SKM-1 (cell line): ENCODE measurements around the gene ENTHD1.

Experiments used
- DNase-seq: peaks from one replicate; lab custom pipeline; 2025; ENCODE audit not compliant: unreplicated experiment; lab: John Stamatoyannopoulos, UW

ENTHD1 gene

GRCh38 chr22:39717099-39717498 lies 176.5 kb downstream of the ENTHD1 start:
- DNase-seq, result no peak

DNA sequence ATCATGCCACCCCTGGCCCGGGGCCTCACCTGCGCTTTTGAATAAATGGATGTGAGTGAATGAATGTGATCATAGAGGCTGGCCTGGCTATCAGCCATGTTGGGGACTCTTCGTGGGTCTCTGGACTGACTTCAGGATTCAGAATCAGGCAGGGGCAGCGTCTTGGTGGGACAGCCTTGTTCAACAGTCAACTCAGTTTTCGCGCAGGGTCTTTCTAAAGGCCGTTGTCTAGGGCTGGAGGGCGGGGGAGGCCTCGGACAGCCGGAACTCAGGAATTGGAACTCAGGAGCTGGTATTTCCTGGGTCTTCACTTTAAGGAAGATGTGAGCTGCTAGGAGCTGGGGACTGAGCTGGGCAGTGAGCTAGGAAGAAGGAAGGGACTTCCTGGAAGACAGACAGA lies 177.0 kb downstream of the ENTHD1 start:
- DNase-seq, result no peak

DNA sequence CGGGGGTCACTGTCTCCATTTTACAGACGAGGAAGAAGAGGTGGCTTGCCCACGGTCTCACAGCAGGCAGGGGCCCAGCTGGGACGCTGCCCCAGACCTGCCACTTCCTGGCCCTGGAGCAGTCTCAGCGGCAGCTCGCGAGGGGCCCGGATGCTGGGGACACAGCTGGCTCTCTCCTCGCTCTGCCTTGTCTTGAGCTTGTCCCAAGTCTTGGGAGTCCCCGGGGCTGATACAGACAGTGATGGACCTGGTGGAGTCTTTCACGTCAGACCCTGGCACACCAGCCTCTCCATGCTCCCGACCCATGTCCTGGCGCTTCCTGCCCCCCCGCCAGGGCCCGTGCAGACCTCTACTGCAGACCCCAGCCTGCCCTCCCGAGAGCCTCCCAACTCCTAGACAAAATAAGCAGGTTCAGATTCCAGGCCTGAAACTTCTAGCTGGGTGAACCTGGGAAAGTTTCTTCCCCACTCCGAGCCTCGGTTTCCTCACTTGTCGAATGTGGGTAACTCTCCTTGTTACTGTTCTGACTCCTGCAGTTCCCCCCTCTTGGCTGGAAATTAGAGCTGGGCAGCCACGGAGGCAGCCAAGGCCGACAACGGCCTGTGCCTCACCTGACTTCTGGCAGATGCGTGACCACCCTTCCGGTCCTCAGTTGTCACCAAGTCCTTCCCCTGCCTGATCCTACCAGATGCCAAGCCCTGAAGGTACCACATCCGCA lies 177.6 kb downstream of the ENTHD1 start:
- no peak for DNase-seq

GRCh38 chr22:39714321-39714720 lies 179.2 kb downstream of the ENTHD1 start:
- DNase-seq, result no peak

DNA sequence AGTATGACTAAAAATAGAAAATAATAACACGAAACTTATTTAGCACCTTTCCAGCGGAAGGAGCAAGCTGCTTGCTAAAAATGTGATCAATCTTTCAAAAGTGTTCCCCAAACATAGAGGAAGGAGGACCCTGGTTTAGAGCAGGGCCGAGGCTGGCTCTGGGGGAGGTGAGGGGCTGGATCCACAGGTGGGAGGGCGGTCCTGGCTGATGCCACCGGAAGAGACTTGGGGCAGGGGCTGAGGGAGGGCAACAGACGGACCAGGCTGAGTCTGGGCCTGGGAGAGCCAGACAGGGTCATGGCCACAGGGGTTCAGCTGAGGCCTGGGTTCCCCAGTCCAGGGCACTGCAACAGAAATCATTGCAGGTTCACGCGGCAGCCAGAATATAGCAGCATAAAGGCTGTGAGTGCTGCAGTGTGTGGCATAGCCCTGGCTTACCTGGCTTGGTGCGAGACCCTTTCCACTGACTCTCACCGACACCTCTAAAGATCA lies 179.7 kb downstream of the ENTHD1 start:
- DNase-seq, result no peak

DNA sequence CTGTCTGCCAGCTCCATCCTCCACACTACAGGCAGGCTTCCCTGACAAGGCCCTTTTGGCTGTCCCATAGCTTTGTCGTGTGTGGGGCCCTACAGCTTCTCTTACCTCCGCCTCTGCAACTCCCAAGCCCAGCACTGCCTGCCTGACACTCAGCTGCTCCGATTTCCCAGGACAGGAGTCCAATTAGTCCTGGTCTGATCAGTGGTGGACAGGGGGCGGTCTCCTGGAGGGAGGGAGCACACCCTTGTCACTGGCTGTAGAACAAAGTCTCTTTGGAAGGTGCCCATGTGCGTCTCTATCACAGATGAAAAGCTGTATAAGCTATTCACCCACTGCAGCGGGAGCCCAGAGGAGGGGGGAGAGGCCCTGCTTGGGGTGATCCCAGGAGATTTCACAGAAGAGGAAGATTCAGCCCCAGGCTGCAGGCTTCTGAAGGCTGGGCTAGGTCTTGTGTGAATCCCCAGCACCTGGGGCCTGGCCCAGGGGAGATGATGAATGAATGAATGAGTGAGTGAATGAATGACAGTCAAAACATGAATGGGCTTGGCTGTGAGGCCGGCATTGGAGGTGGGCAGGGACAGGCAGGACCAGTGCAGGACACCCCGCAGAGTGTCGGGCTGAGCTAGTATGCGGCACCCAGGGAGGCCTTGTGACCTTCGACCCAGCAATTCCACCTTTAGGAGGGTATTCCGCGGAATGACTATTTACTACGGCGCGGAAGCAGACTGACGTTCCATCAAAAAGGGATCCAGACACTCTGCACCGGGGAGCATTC lies 180.6 kb downstream of the ENTHD1 start:
- no peak for DNase-seq

GRCh38 chr22:39712081-39712480 lies 181.5 kb downstream of the ENTHD1 start:
- DNase-seq, result no peak

GRCh38 chr22:39710380-39711150 lies 183.0 kb downstream of the ENTHD1 start:
- no peak for DNase-seq

GRCh38 chr22:39707816-39708215 lies 185.7 kb downstream of the ENTHD1 start:
- no peak for DNase-seq

DNA sequence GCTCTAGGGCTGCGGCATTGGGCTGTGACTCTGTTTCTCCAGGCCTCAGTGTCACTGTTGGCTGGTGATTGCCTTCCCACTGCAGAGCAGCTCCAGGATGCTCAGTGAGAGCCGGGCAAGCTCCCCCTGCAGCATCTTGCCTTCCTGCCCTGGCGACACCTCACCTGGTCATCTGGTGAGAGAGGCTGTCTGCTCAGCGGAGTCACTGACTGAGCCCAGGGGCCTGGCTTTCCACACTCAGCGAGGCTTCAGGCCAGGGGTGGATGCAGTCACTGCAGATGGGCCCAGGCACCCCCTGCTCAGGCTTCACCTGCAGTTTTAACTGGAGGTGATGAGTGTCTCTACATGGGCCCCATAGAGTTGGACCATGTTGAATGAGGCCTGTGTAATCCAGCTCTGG lies 186.2 kb downstream of the ENTHD1 start:
- DNase-seq, result no peak

DNA sequence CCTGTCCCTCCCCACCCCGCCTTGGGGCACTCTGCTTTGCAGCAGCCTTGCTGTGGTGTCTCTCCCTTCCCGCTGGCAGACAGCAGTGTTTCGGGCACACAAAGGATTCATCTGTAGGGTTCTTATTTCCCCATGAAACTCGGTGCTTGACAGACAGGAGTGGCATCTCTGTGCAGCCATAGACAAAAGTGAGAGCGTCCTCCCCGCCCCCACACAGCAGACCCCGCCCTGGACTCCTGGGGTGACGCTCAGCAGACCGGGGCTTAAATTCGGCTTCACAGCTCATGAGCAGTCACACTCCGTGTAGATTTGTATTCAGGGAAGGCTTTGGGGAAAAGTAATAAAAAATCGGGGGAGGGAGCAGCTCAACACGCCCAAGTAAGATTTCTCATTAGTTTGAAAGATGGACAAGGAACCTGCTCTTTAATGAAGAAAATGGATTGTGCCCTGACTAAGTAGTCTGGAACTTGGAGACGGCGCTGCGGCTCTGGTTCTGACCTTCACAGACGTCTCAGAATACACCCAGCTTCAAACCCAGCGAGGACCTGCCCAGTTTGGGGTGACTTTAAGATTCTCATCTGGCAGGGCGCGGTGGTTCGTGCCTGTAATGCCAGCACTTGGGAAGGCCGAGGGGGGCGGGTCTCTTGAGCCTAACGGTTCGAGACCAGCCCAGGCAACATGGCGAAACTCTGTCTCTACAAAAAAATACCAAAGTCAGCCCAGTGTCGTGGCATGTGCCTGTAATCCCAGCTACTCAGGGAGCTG lies 187.0 kb downstream of the ENTHD1 start:
- no peak for DNase-seq

DNA sequence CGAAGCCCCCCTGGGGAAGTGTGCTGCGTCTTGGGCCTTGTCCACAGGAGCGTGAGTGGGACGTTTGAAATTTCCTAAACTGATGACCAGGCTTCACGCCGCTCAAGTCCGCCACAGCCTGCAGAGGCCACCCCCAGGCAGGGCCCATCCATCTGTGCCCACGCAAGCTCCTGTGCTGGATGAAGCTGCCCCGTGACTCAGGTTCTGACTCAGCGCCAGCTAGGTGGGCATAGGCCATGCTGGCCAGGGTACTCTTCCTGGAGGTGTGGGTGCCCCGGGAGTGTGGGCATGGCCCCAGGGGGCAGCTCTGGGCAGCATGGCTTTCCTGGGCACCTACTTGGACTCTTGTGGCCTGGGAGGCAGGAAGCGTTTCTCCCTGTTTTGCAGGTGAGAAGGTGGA lies 188.2 kb downstream of the ENTHD1 start:
- DNase-seq, result no peak

- no peak for DNase-seq
Measured at GRCh38 chr22:39703928-39704639, 189.5 kb downstream of the ENTHD1 start.

- no peak for DNase-seq
Measured at GRCh38 chr22:39703091-39703490, 190.5 kb downstream of the ENTHD1 start.

- DNase-seq, result no peak
Measured at GRCh38 chr22:39700565-39700964, 193.0 kb downstream of the ENTHD1 start.

DNA sequence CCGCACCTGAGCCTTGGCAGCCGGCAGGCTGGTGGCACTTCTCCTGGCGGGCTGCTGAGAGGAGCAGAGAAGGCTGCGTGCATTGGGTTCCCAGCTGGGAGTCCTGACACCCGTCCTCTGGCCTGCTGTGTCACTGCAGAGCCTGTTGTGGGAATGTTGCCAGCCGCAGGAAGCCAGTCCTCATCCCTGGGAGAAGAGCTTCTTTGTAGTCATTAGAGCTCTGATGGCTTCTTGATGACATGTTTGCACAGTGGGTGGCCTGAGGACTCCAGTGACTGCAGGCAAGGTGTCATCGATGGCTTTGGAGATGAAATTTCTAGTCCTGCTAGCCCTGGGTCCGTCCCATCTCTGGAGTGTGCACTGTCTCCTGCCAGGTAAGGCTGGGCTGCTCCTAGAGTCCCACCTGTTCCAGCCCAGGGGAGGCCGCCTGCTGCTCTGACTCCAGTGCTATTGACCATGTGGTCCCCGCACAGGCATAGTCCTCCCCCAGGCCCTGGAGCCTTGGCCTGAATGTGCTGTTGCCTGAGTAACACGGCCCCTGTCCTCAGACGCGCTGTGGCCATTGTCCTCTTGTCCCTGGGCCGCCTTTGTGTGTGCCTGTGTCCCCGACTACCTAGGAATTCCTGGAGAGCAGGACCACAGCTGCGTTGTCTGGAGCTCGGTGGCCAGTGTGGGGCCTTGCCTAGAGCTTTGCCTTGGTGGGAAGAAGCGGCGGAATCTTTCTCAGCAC lies 193.8 kb downstream of the ENTHD1 start:
- DNase-seq, result no peak

- DNase-seq, result no peak
Measured at GRCh38 chr22:39697790-39698430, 195.7 kb downstream of the ENTHD1 start.

GRCh38 chr22:39693943-39694500 lies 199.5 kb downstream of the ENTHD1 start:
- DNase-seq, result no peak
